Aorta (tissue), 5 donors: ENCODE measurements around the gene CTBS. TPM values are rescaled to one million over a fixed set of nuclear protein-coding genes. Genes with fewer than 3 reads are reported as not detected.

Experiments used
- ATAC-seq: fragments of 200-7000 bp; cut with Tn5 transposase; one replicate; pipeline ENCODE4 v1.9.1; 2022; ENCODE audit warnings: moderate library complexity; ENCODE audit not compliant: low FRiP score
- DNase-seq, 2 donors: peaks; one replicate each; pipeline ENCODE4 v3.0.0-alpha.2; 2020
- H3K27ac ChIP-seq, 2 donors: one replicate each; pipeline ENCODE4 v1.5.1; 2013; ENCODE audit warnings: low read length in 2 of 2, mild to moderate bottlenecking in 2 of 2, moderate library complexity in 2 of 2, control low read depth in 1 of 2, inconsistent platforms in 1 of 2, low read depth in 1 of 2
- H3K27me3 ChIP-seq, 2 donors: one replicate each; pipeline ENCODE4 v1.6.1; 2013; ENCODE audit warnings: control low read depth in 1 of 2, low read length in 1 of 2, mild to moderate bottlenecking in 1 of 2, moderate library complexity in 1 of 2; ENCODE audit not compliant: insufficient read depth in 2 of 2, control insufficient read depth in 1 of 2
- H3K36me3 ChIP-seq, 2 donors: one replicate each; pipeline ENCODE4 v1.6.1; 2013; ENCODE audit warnings: control low read depth in 1 of 2, low read length in 1 of 2, mild to moderate bottlenecking in 1 of 2; ENCODE audit not compliant: insufficient read depth in 2 of 2, control insufficient read depth in 1 of 2
- H3K4me1 ChIP-seq, 2 donors: one replicate each; pipeline ENCODE4 v1.6.1; 2013; ENCODE audit warnings: low read length in 2 of 2, control low read depth in 1 of 2, mild to moderate bottlenecking in 1 of 2, moderate library complexity in 1 of 2; ENCODE audit not compliant: insufficient read depth in 2 of 2, control insufficient read depth in 1 of 2
- H3K4me3 ChIP-seq, 2 donors: one replicate each; pipeline ENCODE4 v1.5.1; 2013; ENCODE audit warnings: low read length in 2 of 2, control low read depth in 1 of 2, mild to moderate bottlenecking in 1 of 2
- H3K9me3 ChIP-seq: one replicate; pipeline ENCODE4 v1.6.1; 2013; ENCODE audit warnings: mild to moderate bottlenecking, low read length; ENCODE audit not compliant: control insufficient read depth
- WGBS, 2 donors: extraction: QIAGEN DNeasy Blood & Tissue Kit; methylation state at CpG; one replicate each; pipeline ENCODE4 v1.1.7; 2013; 5-methylcytosine and 5-hydroxymethylcytosine counted together
- intact Hi-C, 2 donors: fragments of 100-400 bp; cut with DNase I; formaldehyde crosslinking; loops; one replicate each; pipeline versions ENCODE4 v1.14.2 to v1.15.0; 2022
- polyA plus RNA-seq, 2 donors: library from polyadenylated mRNA; stranded (reverse); fragments of 200-250 nt; gene quantifications; one replicate each; pipeline ENCODE4 v1.2.3, GENCODE V29; 2013
- total RNA-seq, 2 donors: library from RNA; stranded (reverse); fragmentation: NEBNext Ultra II Directional; extraction: Animal tissue kit (Norgen Biotek cat#: 25700); gene quantifications; one replicate each; pipeline ENCODE4 v1.2.1, GENCODE V29; 2021
- donor health status: healthy with polysubstance abuse.
- donor health status: Bipolar disorder and iron deficiency.
- donor health status: DM: no; HTN: no; CAD: no.
- donor health status: DM: no; HTN: no; CAD: no.
- donor health status: DM: yes; HTN: yes; CAD: no.

CTBS gene
- total and polyA plus RNA-seq, 4 donors = 24.2 to 27.9 (median 25.6) TPM

GRCh38 chr1:84541679-84542078 lies 32.6 kb downstream of the CTBS start:
- ATAC-seq (no peak), DNase-seq (no peak)
- WGBS, 2 donors = 82 to 96% methylated on average over 4 of the region's 4 CpGs
- no peaks in the 10 kb centered on the region for H3K9me3 ChIP-seq
- H3K27me3 ChIP-seq = no peaks in the 10 kb centered on the region
- no peaks in the 10 kb centered on the region for H3K4me1 ChIP-seq
- no peak overlapping the region for H3K27ac ChIP-seq
- intact Hi-C loops = no loop called here
- H3K4me3 ChIP-seq = no peak overlapping the region
- H3K36me3 ChIP-seq = peaks cover 1 to 2% of the 10 kb centered on the region in 2 donors

GRCh38 chr1:84540759-84541158 lies 33.5 kb downstream of the CTBS start:
- Histone ChIP-seq H3K27ac (no peak overlapping the region), H3K27me3 (no peaks in the 10 kb centered on the region), H3K36me3 (peaks cover 1 to 2% of the 10 kb centered on the region in 2 donors), H3K9me3 (no peaks in the 10 kb centered on the region), H3K4me3 (no peak overlapping the region), H3K4me1 (no peaks in the 10 kb centered on the region)
- 19 to 22% methylated on average over 1 of the region's 1 CpG for WGBS, 2 donors
- intact Hi-C loops = no loop called here
- ATAC-seq = no peak
- DNase-seq = no peak

DNA sequence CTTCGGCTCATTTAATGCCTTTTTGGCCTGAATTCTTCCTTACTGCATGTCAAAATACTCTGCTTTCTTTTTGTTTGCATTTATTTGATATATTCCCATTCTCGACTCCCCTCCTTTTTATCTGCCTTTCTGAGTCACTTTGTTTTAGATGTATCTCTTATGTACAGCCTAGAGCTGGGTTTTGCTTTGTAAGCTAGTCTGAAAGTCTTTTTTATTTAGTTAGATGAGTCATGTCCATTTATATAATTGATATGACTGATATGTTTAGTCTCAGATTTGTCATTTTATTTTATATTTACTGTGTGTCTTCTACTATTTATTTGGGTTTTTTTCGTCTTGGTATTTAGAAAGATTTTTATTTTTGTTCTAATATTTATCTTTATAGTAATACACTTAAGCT lies 34.3 kb downstream of the CTBS start:
- DNase-seq (no peak), ATAC-seq (no peak)
- Histone ChIP-seq H3K9me3 (no peaks in the 10 kb centered on the region), H3K27me3 (no peaks in the 10 kb centered on the region), H3K36me3 (peaks cover 1 to 2% of the 10 kb centered on the region in 2 donors), H3K27ac (no peak overlapping the region), H3K4me3 (no peak overlapping the region), H3K4me1 (no peaks in the 10 kb centered on the region)
- intact Hi-C loops = no loop called here
- WGBS, 2 donors = 80 to 81% methylated on average over 3 of the region's 3 CpGs

- Histone ChIP-seq H3K4me3 (no peak overlapping the region), H3K27ac (no peak overlapping the region), H3K9me3 (no peaks in the 10 kb centered on the region), H3K4me1 (no peaks in the 10 kb centered on the region), H3K27me3 (no peaks in the 10 kb centered on the region), H3K36me3 (peaks cover 1 to 2% of the 10 kb centered on the region in 2 donors)
- no peak for ATAC-seq
- no peak for DNase-seq
- intact Hi-C loops = no loop called here
Observed at GRCh38 chr1:84538599-84538998, 35.6 kb downstream of the CTBS start.

GRCh38 chr1:84525779-84526178 lies 48.5 kb downstream of the CTBS start:
- no peak overlapping the region for H3K27ac ChIP-seq
- no peaks in the 10 kb centered on the region for H3K9me3 ChIP-seq
- no peaks in the 10 kb centered on the region for H3K27me3 ChIP-seq
- 95 to 100% methylated on average over 1 of the region's 1 CpG for WGBS, 2 donors
- DNase-seq (no peak), ATAC-seq (no peak)
- intact Hi-C loops = no loop called here
- H3K36me3 ChIP-seq = no peaks in the 10 kb centered on the region
- H3K4me3 ChIP-seq = no peak overlapping the region
- no peaks in the 10 kb centered on the region for H3K4me1 ChIP-seq

GRCh38 chr1:84524590-84524989 lies 49.6 kb downstream of the CTBS start:
- Histone ChIP-seq H3K27ac (no peak overlapping the region), H3K36me3 (no peaks in the 10 kb centered on the region), H3K27me3 (no peaks in the 10 kb centered on the region), H3K4me3 (no peak overlapping the region), H3K9me3 (no peaks in the 10 kb centered on the region), H3K4me1 (no peaks in the 10 kb centered on the region)
- ATAC-seq = no peak
- intact Hi-C loops = no loop called here
- DNase-seq = no peak

DNA sequence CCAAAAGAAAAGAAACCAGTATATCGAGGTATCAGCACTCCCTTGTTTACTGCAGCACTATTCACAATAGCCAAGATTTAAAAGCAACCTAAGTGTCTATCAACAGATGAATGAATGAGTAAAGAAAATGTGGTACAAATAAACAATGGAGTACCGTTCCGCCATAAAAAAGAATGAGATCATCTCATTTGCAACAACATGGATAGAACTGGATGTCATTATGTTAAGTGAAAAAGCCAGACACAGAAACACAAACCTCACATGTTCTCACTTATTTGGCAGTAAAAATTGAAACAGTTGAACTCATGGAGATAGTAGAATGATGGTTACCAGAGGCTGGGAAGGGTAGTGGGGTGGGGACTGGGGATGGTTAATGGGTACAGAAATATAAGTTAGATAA lies 63.6 kb downstream of the CTBS start:
- WGBS, 2 donors = 79 to 86% methylated on average over 3 of the region's 3 CpGs
- DNase-seq (no peak), ATAC-seq (no peak)
- Histone ChIP-seq H3K4me1 (peaks cover 0 to 1% of the 10 kb centered on the region in 2 donors), H3K27ac (no peak overlapping the region), H3K36me3 (no peaks in the 10 kb centered on the region), H3K4me3 (no peak overlapping the region), H3K27me3 (no peaks in the 10 kb centered on the region), H3K9me3 (no peaks in the 10 kb centered on the region)
- intact Hi-C loops = no loop called here

DNA sequence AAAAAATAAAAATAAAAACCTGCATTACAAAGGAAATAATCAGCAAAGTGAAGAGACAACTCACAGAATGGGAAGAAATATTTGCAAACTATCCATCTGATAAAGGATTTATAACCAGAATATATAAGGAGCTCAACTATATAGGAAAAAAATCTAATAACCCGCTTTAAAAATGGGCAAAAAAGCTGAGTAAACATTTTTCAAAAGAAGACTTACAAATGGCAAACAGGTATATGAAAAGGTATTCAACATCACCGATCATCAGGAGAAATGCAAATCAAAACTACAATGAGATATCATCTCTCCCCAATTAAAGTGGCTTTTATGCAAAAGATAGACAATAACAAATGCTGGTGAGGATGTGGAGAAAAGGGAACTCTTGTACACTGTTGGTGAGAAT lies 64.1 kb downstream of the CTBS start:
- peaks cover 0 to 1% of the 10 kb centered on the region in 2 donors for H3K4me1 ChIP-seq
- WGBS, 2 donors = 49% methylated on average over 2 of the region's 2 CpGs
- H3K4me3 ChIP-seq = no peak overlapping the region
- H3K9me3 ChIP-seq = no peaks in the 10 kb centered on the region
- ATAC-seq (no peak), DNase-seq (no peak)
- no peak overlapping the region for H3K27ac ChIP-seq
- no peaks in the 10 kb centered on the region for H3K27me3 ChIP-seq
- intact Hi-C loops = no loop called here
- no peaks in the 10 kb centered on the region for H3K36me3 ChIP-seq

- no peaks in the 10 kb centered on the region for H3K27me3 ChIP-seq
- ATAC-seq (no peak), DNase-seq (no peak)
- no peak overlapping the region for H3K27ac ChIP-seq
- H3K9me3 ChIP-seq = no peaks in the 10 kb centered on the region
- 97 to 99% methylated on average over 4 of the region's 4 CpGs for WGBS, 2 donors
- intact Hi-C loops = loop anchor here (5.0 kb wide), 2 partner anchors 63 to 93 kb away; partner anchors contain the start of gene CTBS (in 1 of the 2)
- H3K36me3 ChIP-seq = no peaks in the 10 kb centered on the region
- H3K4me3 ChIP-seq = no peak overlapping the region
- H3K4me1 ChIP-seq = peaks cover 1 to 6% of the 10 kb centered on the region in 2 donors
Observed at GRCh38 chr1:84509029-84509428, 65.2 kb downstream of the CTBS start.
